Muscle of leg (tissue), 9 donors: Measurements from ENCODE around the gene SDF2. TPM values are rescaled to one million over a fixed set of nuclear protein-coding genes. Genes with fewer than 3 reads are reported as not detected.

ENCODE experiments used
- polyA plus RNA-seq, 8 donors: library from polyadenylated mRNA; unstranded; fragments of 120-200 nt; gene quantifications; one replicate each; pipeline versions ENCODE4 v1.2.1 to v1.2.3, GENCODE V29; 2013; ENCODE audit warnings: inconsistent platforms in 1 of 8, low replicate concordance in 1 of 8; ENCODE audit not compliant: insufficient read length in 8 of 8, insufficient read depth in 1 of 8
- total RNA-seq: library from RNA; stranded (reverse); fragments of 120-200 nt; gene quantifications from one replicate; pipeline ENCODE4 v1.2.4, GENCODE V29; 2013

Gene SDF2
- total and polyA plus RNA-seq, 9 donors: 35.5 to 50.4 (median 43.2) TPM

Other genes starting within 250 kb of the SDF2 start
- not detected for gene SLC13A2, start 188.3 kb downstream of the SDF2 start, total RNA-seq
- gene SLC13A2, start 188.3 kb downstream of the SDF2 start, polyA plus RNA-seq: under 1 TPM in 2 of 8 donors, not detected in 6; 0.09 to 0.12 TPM
- not detected for gene FOXN1, start 155.6 kb downstream of the SDF2 start, total RNA-seq
- 1 to 10 TPM in 1 of 8 donors, under 1 TPM in 2, not detected in 5; 0.04 to 2.1 (median 0.07) TPM for gene FOXN1, start 155.6 kb downstream of the SDF2 start, polyA plus RNA-seq
- 17.6 TPM for gene UNC119, start 109.3 kb downstream of the SDF2 start, total RNA-seq
- gene UNC119, start 109.3 kb downstream of the SDF2 start, polyA plus RNA-seq: 10 to 100 TPM; 15.6 to 20.7 (median 17.8) TPM
- gene PIGS, start 90.4 kb downstream of the SDF2 start, total RNA-seq: 29.4 TPM
- gene PIGS, start 90.4 kb downstream of the SDF2 start, polyA plus RNA-seq: 10 to 100 TPM; 36.9 to 57.3 (median 45.9) TPM
- gene ALDOC, start 85.0 kb downstream of the SDF2 start, total RNA-seq: 2.7 TPM
- 1 to 10 TPM; 1.7 to 4.4 (median 2.5) TPM for gene ALDOC, start 85.0 kb downstream of the SDF2 start, polyA plus RNA-seq
- gene SPAG5, start 62.9 kb downstream of the SDF2 start, total RNA-seq: 16.1 TPM
- 10 to 100 TPM; 25.5 to 42.0 (median 31.4) TPM for gene SPAG5, start 62.9 kb downstream of the SDF2 start, polyA plus RNA-seq
- 7.4 TPM for gene RSKR, start 47.7 kb downstream of the SDF2 start, total RNA-seq
- 10 to 100 TPM in 6 of 8 donors, 1 to 10 TPM in 2; 6.6 to 22.8 (median 13.2) TPM for gene RSKR, start 47.7 kb downstream of the SDF2 start, polyA plus RNA-seq
- 52.9 TPM for gene BLTP2, start 16.7 kb downstream of the SDF2 start, total RNA-seq
- gene BLTP2, start 16.7 kb downstream of the SDF2 start, polyA plus RNA-seq: 10 to 100 TPM; 46.4 to 65.5 (median 51.5) TPM
- 28.1 TPM for gene SUPT6H, start 299 bp upstream of the SDF2 start, total RNA-seq
- gene SUPT6H, start 299 bp upstream of the SDF2 start, polyA plus RNA-seq: 10 to 100 TPM; 34.6 to 53.3 (median 44.2) TPM
- gene PROCA1, start 50.0 kb upstream of the SDF2 start, total RNA-seq: 0.80 TPM
- gene PROCA1, start 50.0 kb upstream of the SDF2 start, polyA plus RNA-seq: 1 to 10 TPM; 3.0 to 5.5 (median 3.2) TPM
- gene RAB34, start 56.0 kb upstream of the SDF2 start, total RNA-seq: 86.4 TPM
- gene RAB34, start 56.0 kb upstream of the SDF2 start, polyA plus RNA-seq: 100 to 1,000 TPM in 2 of 8 donors, 10 to 100 TPM in 6; 67.9 to 106 (median 82.0) TPM
- gene RPL23A, start 58.1 kb upstream of the SDF2 start, total RNA-seq: 2,275 TPM
- 1,000 to 10,000 TPM in 6 of 8 donors, 100 to 1,000 TPM in 2; 953 to 1,341 (median 1,138) TPM for gene RPL23A, start 58.1 kb upstream of the SDF2 start, polyA plus RNA-seq
- gene TLCD1, start 64.3 kb upstream of the SDF2 start, total RNA-seq: 2.3 TPM
- 1 to 10 TPM; 3.7 to 5.6 (median 4.1) TPM for gene TLCD1, start 64.3 kb upstream of the SDF2 start, polyA plus RNA-seq
- 1.9 TPM for gene NEK8, start 66.9 kb upstream of the SDF2 start, total RNA-seq
- 1 to 10 TPM; 2.1 to 3.9 (median 2.7) TPM for gene NEK8, start 66.9 kb upstream of the SDF2 start, polyA plus RNA-seq
- 24.2 TPM for gene TRAF4, start 82.1 kb upstream of the SDF2 start, total RNA-seq
- gene TRAF4, start 82.1 kb upstream of the SDF2 start, polyA plus RNA-seq: 10 to 100 TPM; 58.5 to 91.2 (median 66.1) TPM
- gene FAM222B, start 180.9 kb upstream of the SDF2 start, total RNA-seq: 3.4 TPM
- 10 to 100 TPM; 10.1 to 14.3 (median 12.8) TPM for gene FAM222B, start 180.9 kb upstream of the SDF2 start, polyA plus RNA-seq
- 18.7 TPM for gene ERAL1, start 193.1 kb upstream of the SDF2 start, total RNA-seq
- gene ERAL1, start 193.1 kb upstream of the SDF2 start, polyA plus RNA-seq: 10 to 100 TPM; 36.3 to 49.4 (median 45.1) TPM
- gene FLOT2, start 235.8 kb upstream of the SDF2 start, total RNA-seq: 24.5 TPM
- gene FLOT2, start 235.8 kb upstream of the SDF2 start, polyA plus RNA-seq: 10 to 100 TPM; 68.2 to 77.3 (median 75.3) TPM
- 5.2 TPM for gene DHRS13, start 241.2 kb upstream of the SDF2 start, total RNA-seq
- gene DHRS13, start 241.2 kb upstream of the SDF2 start, polyA plus RNA-seq: 1 to 10 TPM; 2.9 to 5.9 (median 4.1) TPM